Naive thymus-derived CD8-positive, alpha-beta T cell (primary cell): ENCODE results near the gene JCHAIN. TPM values are rescaled to one million over a fixed set of nuclear protein-coding genes. Genes with fewer than 3 reads are reported as not detected.

ENCODE experiments used
- ATAC-seq, 2 donors: fragments of 150-1000 bp; cut with Tn5 transposase in 1 of 2; sonication (Bioruptor Pico), chemical (Tn5 transposase) in 1 of 2; 1 replicate in 1 of 2; 2 replicates in 1 of 2; pipeline ENCODE4 v1.10.0; 2021; ENCODE audit warnings: mild to moderate bottlenecking in 2 of 2, moderate library complexity in 2 of 2
- POLR2A ChIA-PET: fragments of 350-600 bp; sonication (Branson Sonifier 250); formaldehyde crosslinking; loops from one replicate; lab custom pipeline; 2021; ENCODE audit warnings: antibody characterized with exemption; lab: Charles Lee
- DNase-seq, 10 donors: peaks; one replicate each; pipeline versions ENCODE4 v3.0.0 to v3.0.0-alpha.2; 2020 to 2022
- H3K27ac Mint-ChIP-seq, 10 donors: one replicate each; pipeline ENCODE4 v1.8.0; 2020 to 2022; ENCODE audit warnings: mild to moderate bottlenecking in 10 of 10, mixed read lengths in 10 of 10, moderate library complexity in 4 of 10, inconsistent platforms in 1 of 10
- H3K27me3 Mint-ChIP-seq, 5 donors: one replicate each; pipeline ENCODE4 v1.8.0; 2021 to 2022; ENCODE audit warnings: mixed read lengths in 5 of 5
- H3K36me3 Mint-ChIP-seq, 3 donors: one replicate each; pipeline ENCODE4 v1.8.0; 2020 to 2022; ENCODE audit warnings: mixed read lengths in 3 of 3, mild to moderate bottlenecking in 2 of 3, inconsistent platforms in 1 of 3
- H3K4me1 Mint-ChIP-seq, 4 donors: one replicate each; pipeline ENCODE4 v1.8.0; 2021 to 2022; ENCODE audit warnings: mixed read lengths in 4 of 4
- H3K4me3 Mint-ChIP-seq, 10 donors: one replicate each; pipeline ENCODE4 v1.8.0; 2020 to 2022; ENCODE audit warnings: mild to moderate bottlenecking in 10 of 10, mixed read lengths in 10 of 10, moderate library complexity in 6 of 10, inconsistent platforms in 1 of 10
- H3K9me3 Mint-ChIP-seq, 9 donors: one replicate each; pipeline ENCODE4 v1.8.0; 2020 to 2022; ENCODE audit warnings: mixed read lengths in 9 of 9, mild to moderate bottlenecking in 3 of 9, inconsistent platforms in 1 of 9, moderate library complexity in 1 of 9
- polyA plus RNA-seq, 3 donors: library from polyadenylated mRNA; unstranded; fragments of 300-500 nt; fragmentation: Illumina TruSeq; gene quantifications; one replicate each; pipeline ENCODE4 v1.2.3, GENCODE V29; 2021
- total RNA-seq, 8 experiments: library from RNA in 2 of 8; stranded (reverse) in 2 of 8; gene quantifications; one replicate each; pipeline ENCODE4 v1.2.3 and lab custom pipeline; 2021 to 2026

The JCHAIN gene
- total RNA-seq (1 to 10 TPM; 4.7 to 6.9 TPM), polyA plus RNA-seq (1 to 10 TPM in 2 of 3 donors, under 1 TPM in 1; 0.17 to 3.1 (median 2.7) TPM), total RNA-seq (lab: John Stamatoyannopoulos, UW) (0 to 0.17 (median 0) reads per million in 6 experiments)

DNA sequence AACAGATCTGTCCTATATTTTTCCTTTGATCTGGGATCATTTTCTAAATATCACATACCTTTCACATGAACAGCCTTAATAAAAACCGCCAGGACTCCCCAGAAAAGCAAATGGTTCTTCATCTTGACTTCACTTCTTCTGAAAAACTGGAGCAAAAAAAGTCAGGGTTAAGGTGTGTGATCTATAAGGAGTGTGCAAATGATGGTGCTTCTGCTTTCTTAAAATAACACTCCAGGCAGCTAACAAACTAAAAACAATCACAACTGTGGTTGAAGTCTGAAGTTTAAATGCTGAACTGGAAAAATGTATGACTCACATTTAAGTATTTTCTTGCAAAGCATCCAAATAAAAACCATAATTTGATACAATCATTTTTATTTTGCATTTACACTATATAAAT is at the start of gene JCHAIN:
Gene JCHAIN, minus strand, starts transcription at position 140 of the 400 bp plus-strand sequence. Its CDS starts 18 bp downstream, at position 122.
- ATAC-seq (no peak), DNase-seq (no peak)
- Mint-ChIP-seq H3K27me3 (peaks cover 0 to 1% (median 0%) of the 10 kb centered on the region in 5 donors), H3K27ac (peak within 1 kb of the TSS in 1 of 10 donors; percentile 24), H3K4me3 (peak within 1 kb of the TSS in 1 of 10 donors; percentile 73), H3K36me3 (no peaks in the 10 kb centered on the region), H3K4me1 (peaks cover 0 to 20% (median 2%) of the 10 kb centered on the region in 4 donors), H3K9me3 (no peaks in the 10 kb centered on the region)
- POLR2A ChIA-PET, result no interaction called here

DNA sequence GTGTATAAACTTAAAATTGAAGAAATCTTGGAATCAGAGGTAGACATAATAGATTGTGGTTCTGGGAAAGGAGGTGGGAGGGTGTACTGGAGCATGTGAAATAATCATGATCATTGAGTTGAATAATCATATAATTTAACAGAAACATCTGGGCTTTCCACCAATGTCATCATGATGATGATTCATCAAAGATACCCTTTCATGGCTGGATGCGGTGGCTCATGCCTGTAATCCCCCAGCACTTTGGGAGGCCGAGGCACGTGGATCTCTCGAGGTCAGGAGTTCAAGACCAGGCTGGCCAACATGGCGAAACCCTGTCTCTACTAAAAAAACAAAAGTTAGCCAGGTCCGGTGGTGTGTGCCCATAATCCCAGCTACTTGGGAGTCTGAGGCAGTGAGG is 48.8 kb upstream of the JCHAIN start:
- no peak for DNase-seq

DNA sequence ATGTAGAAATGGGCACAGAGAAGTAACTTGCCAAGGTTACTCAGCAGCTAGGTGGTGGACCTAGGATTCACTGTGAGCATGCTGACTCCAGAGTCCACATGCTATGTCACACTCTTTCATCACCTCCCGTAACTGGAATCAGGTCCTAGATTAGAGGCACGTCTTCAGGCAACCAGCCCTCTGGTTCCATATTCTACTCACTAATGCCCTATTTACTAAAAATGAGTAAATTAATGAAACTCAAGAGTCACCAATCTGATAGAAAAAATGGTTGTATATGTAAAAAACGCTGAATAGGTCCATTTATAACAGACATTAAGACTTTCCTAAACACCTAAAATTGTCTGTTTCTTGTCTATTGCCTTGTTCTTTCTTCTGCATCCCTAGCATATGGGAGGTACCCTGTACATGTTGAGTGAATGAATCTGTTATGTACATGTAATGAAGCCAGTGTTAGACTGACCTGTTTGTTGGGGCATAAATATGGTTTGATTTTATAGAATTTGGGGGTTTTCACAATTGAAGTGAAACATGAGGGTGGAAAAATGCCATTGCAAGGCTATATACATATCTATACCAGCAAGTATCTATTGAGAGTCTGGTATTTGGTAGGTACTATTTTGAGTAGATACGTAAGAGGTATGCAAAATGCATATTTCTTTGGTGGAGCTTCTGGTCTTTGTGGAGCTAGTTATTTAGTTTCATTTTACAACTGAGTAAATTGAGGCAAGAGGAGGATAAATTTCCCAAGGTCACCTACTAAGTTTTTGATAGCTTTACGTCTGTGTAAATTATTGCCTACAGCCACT is 48.0 kb upstream of the JCHAIN start:
- DNase-seq, result no peak
- Mint-ChIP-seq H3K36me3 (no peaks in the 10 kb centered on the region), H3K27ac (peak overlapping the region in 2 of 10 donors; percentile 24 to 70), H3K9me3 (no peaks in the 10 kb centered on the region), H3K27me3 (no peaks in the 10 kb centered on the region), H3K4me3 (no peak overlapping the region), H3K4me1 (peaks cover 13 to 58% (median 51%) of the 10 kb centered on the region in 4 donors)
- POLR2A ChIA-PET, result interaction anchor here (0.8 kb wide), 1 partner anchor 27 kb away, joined by 4 read pairs; no protein-coding TSS in a partner anchor
- no peak for ATAC-seq

More for the DNA sequence above, 48.8 kb upstream of the JCHAIN start:
- ATAC-seq, result no peak
- POLR2A ChIA-PET, result interaction anchor here (0.7 kb wide), 1 partner anchor 15 kb away, joined by 11 read pairs; no protein-coding TSS in a partner anchor
- Mint-ChIP-seq H3K4me3 (no peak overlapping the region), H3K36me3 (no peaks in the 10 kb centered on the region), H3K4me1 (peaks cover 10 to 52% (median 45%) of the 10 kb centered on the region in 4 donors), H3K9me3 (no peaks in the 10 kb centered on the region), H3K27me3 (no peaks in the 10 kb centered on the region), H3K27ac (peak overlapping the region in 3 of 10 donors; percentile 21 to 55 (median 42))

DNA sequence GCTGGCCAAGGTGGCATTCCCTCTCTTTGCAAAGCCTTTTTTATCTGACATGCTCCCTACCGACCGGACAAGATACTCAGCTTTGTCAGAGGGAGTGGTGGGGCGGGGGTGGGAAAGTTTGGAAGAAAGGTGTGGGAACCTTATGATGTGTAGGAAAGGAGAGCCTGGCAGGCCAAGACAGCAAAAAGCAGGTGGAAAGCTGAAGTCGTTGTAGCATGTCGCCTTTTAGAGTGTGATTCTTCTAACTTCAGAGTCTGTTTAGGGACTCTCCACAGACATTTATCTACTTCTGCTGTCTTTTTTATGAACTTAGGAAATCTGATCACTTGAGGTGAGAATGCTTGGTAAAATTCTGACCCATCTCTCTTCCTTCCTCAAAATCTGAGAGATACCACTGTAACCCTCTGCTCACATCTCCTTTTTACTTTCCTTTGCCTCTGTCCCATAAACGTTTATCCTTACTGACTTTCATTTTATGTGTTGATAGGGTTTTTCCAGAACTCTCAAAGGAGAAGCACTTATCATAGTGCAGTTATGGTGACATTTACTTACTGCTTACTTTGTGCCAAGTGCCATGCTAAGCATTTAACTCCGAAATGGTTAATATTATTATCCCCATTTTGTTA is 47.3 kb upstream of the JCHAIN start:
- Mint-ChIP-seq H3K36me3 (no peaks in the 10 kb centered on the region), H3K9me3 (no peaks in the 10 kb centered on the region), H3K4me1 (peaks cover 13 to 61% (median 54%) of the 10 kb centered on the region in 4 donors), H3K4me3 (peak overlapping the region in 3 of 10 donors; percentile 2 to 48 (median 7)), H3K27ac (peak overlapping the region in 3 of 10 donors; percentile 4 to 70 (median 37)), H3K27me3 (no peaks in the 10 kb centered on the region)
- POLR2A ChIA-PET, result interaction anchor here (0.5 to 1.6 kb wide), 4 partner anchors 9 to 36 kb away, joined by 3 to 5 read pairs (median 4); no protein-coding TSS in a partner anchor
- ATAC-seq, result no peak
- no peak for DNase-seq

DNA sequence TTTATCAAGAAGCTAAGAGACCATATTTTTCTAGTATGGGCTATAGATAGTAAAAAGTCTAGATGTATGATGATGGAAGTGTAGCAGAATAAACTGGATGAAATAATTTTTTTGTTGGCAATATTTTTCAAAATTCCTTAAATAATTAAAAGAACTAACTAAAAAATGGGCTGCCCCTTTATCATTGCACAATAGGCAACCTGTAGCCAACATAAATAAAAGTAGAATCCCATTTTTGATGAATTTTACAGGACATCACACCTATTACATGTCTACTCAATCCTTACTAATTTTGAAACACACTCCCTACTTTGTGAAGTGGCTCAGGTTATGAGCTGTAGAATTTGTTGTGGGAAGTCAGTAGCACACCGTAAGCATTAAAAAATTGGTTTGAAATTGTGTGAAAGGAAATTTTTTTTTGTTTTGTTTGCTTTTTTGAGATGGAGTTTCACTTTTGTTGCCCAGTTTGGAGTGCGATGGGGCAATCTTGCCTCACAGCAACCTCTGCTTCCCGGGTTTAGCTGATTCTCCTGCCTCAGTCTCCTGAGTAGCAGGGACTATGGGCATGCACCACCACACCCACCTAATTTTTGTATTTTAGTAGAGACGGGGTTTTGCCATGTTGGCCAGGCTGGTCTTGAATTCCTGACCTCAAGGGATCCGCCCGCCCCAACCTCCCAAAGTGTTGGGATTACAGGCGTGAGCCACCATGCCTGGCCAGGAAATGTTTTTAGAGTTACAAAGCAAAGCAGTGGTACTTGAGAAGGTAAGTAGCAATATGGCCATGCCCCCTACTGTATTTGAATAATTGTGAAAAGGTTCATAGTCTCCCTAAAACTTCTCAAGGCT is 46.5 kb upstream of the JCHAIN start:
- peaks cover 13 to 61% (median 53%) of the 10 kb centered on the region in 4 donors for H3K4me1 Mint-ChIP-seq
- no peaks in the 10 kb centered on the region for H3K9me3 Mint-ChIP-seq
- no peak overlapping the region for H3K4me3 Mint-ChIP-seq
- no peak for DNase-seq
- POLR2A ChIA-PET, result interaction anchor here (0.5 to 1.6 kb wide), 4 partner anchors 9 to 36 kb away, joined by 3 to 5 read pairs (median 3); no protein-coding TSS in a partner anchor
- no peaks in the 10 kb centered on the region for H3K36me3 Mint-ChIP-seq
- peak overlapping the region in 5 of 10 donors; percentile 4 to 71 (median 26) for H3K27ac Mint-ChIP-seq
- ATAC-seq, result no peak
- H3K27me3 Mint-ChIP-seq, result no peaks in the 10 kb centered on the region

DNA sequence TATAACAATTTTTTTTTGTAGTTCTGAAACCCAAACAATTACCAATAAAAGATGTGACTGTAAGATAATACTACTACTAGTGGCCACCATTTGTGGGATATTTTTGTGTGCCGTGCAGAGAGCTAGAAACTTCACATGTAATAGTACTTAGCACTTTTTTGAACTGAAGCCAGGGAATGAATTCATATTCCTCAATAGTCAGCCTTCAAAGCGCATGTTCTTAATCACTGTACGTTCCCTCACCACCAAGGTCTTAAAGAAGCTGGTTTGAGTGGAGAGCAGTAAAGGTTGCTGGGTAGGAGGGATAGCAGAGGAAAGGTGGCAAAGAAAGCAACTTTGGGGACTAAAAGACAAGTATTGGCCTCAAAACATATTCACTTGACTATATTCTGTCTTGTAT is 45.8 kb upstream of the JCHAIN start:
- Mint-ChIP-seq H3K27ac (peak overlapping the region in 7 of 10 donors; percentile 6 to 72 (median 36)), H3K4me1 (peaks cover 11 to 62% (median 51%) of the 10 kb centered on the region in 4 donors), H3K9me3 (no peaks in the 10 kb centered on the region), H3K27me3 (no peaks in the 10 kb centered on the region), H3K36me3 (no peaks in the 10 kb centered on the region), H3K4me3 (peak overlapping the region in 5 of 10 donors; percentile 2 to 63 (median 24))
- POLR2A ChIA-PET, result interaction anchor here (0.5 to 1.6 kb wide), 3 partner anchors 8 to 26 kb away, joined by 3 to 5 read pairs (median 3); no protein-coding TSS in a partner anchor
- no peak for ATAC-seq
- no peak for DNase-seq

DNA sequence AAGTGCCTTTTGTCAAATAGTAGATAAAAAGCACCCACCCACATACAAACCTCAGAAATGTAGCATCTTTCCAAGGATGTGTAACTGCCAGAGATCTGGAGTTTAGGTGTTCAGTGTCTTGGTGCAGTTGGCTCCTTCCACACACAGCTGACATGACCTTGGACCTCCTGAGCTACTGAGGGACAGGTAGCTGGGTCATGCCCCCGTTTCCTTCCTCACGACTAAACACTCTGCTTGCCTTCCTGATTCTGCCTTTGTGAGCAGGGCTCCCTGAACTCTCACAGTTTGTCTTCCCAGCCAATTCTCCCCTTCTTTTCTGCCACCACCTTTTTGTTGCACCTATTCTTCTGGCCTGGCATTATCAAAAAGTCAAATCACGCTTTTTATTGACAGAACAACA is 45.3 kb upstream of the JCHAIN start:
- DNase-seq, result no peak
- Mint-ChIP-seq H3K27me3 (no peaks in the 10 kb centered on the region), H3K4me1 (peaks cover 11 to 65% (median 53%) of the 10 kb centered on the region in 4 donors), H3K36me3 (no peaks in the 10 kb centered on the region), H3K9me3 (no peaks in the 10 kb centered on the region), H3K27ac (peak overlapping the region in 8 of 10 donors; percentile 6 to 72 (median 35)), H3K4me3 (peak overlapping the region in 5 of 10 donors; percentile 2 to 63 (median 30))
- no peak for ATAC-seq
- POLR2A ChIA-PET, result no interaction called here

DNA sequence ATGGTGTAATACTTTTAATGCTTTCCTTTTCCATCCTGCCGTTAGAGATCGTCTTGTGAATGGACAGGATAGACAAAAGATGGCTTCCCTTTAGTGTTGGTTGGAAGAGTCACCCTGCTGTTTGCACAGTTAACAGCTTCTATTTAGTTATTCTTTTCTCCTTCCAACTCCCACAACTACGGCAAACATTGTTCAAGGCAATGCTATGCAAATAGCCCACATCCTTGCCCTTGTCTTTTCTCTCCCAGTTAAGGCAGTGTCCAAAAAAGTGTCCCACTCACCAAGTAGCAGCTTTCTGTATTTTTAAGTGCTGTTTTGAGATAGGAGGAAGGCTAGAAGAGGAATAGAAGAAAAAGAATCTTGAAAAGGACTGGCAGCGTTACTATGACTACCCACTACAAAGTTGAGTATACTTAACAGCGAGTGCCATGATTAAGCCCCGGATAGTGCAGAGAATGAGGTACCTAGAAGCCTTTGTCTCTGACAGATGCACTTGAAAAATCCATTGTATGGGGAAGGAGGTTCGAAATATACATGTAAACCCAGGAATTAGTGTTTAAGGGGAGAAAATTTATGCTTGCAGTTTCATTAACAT is 43.4 kb upstream of the JCHAIN start:
- H3K36me3 Mint-ChIP-seq, result no peaks in the 10 kb centered on the region
- peak overlapping the region in 3 of 10 donors; percentile 2 to 54 (median 4) for H3K27ac Mint-ChIP-seq
- POLR2A ChIA-PET, result no interaction called here
- no peak for ATAC-seq
- DNase-seq, result peak in 1 of 10 donors; percentile 39
- H3K27me3 Mint-ChIP-seq, result no peaks in the 10 kb centered on the region
- H3K4me1 Mint-ChIP-seq, result peaks cover 19 to 66% (median 59%) of the 10 kb centered on the region in 4 donors
- no peaks in the 10 kb centered on the region for H3K9me3 Mint-ChIP-seq
- peak overlapping the region in 1 of 10 donors; percentile 7 for H3K4me3 Mint-ChIP-seq

DNA sequence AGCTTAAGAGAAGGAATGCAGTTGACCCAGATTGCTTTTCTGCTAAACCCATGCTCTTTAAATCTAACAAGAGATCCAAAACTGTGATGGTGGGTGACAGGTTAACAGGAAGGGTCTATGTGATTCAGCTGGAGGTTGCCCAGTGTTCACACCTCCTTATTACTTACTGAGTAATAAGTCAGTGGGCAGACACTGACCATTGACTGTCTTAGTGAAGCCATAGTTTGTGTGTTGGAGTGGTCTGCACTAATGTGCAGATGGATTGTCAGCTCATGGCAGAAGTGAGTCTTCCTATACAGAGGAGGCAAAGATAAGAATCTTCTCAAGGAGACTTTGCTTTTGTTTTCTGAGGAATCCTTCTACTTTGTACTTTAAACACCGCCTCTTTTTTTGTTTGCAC is 40.2 kb upstream of the JCHAIN start:
- Mint-ChIP-seq H3K4me3 (peak overlapping the region; percentile 86 to 99 (median 93)), H3K4me1 (peaks cover 16 to 45% (median 41%) of the 10 kb centered on the region in 4 donors), H3K9me3 (no peaks in the 10 kb centered on the region), H3K27me3 (no peaks in the 10 kb centered on the region), H3K36me3 (peaks cover 0 to 5% (median 0%) of the 10 kb centered on the region in 3 donors), H3K27ac (peak overlapping the region; percentile 89 to 98 (median 95))
- POLR2A ChIA-PET, result interaction anchor here (0.8 to 8.3 kb wide), 9 partner anchors 9 to 132 kb away, joined by 3 to 124 read pairs (median 16); partner anchors contain the start of genes GRSF1, RUFY3 and UTP3
- ATAC-seq (no peak), DNase-seq (no peak)

DNA sequence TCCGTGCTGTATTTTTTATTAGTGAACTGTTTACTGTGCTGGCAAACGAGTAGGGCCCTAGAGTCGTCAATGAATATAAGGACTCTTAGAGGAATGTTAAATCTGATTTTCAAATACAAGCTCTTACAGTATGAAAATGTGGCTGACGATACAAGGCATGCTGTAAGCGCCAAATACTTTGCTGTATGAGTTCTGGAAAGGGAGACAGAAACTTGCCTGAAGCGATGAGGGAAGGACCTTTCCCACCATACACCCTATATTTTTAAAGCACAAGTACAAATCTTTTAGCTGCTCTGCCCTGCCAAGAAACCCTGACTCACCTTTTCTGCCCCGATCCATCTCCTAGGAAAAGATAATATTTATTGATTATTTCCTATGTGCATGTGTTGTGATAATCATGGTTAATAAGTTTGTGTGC is 39.7 kb upstream of the JCHAIN start:
- DNase-seq (no peak), ATAC-seq (no peak)
- peaks cover 16 to 42% (median 38%) of the 10 kb centered on the region in 4 donors for H3K4me1 Mint-ChIP-seq
- H3K27ac Mint-ChIP-seq, result peak overlapping the region; percentile 89 to 98 (median 95)
- no peaks in the 10 kb centered on the region for H3K27me3 Mint-ChIP-seq
- H3K4me3 Mint-ChIP-seq, result peak overlapping the region; percentile 86 to 99 (median 93)
- H3K36me3 Mint-ChIP-seq, result peaks cover 0 to 5% (median 0%) of the 10 kb centered on the region in 3 donors
- POLR2A ChIA-PET, result interaction anchor here (0.8 to 8.3 kb wide), 10 partner anchors 9 to 133 kb away, joined by 3 to 124 read pairs (median 13); partner anchors contain the start of genes GRSF1, RUFY3 and UTP3
- H3K9me3 Mint-ChIP-seq, result no peaks in the 10 kb centered on the region
